GM18508 (cell line): ENCODE measurements around the gene COL6A1.

ENCODE experiments used
- ATAC-seq: cut with Tn5 transposase; IDR thresholded peaks from one replicate; pipeline ENCODE4 v1.9.1; 2021; ENCODE audit warnings: moderate number of reproducible peaks; ENCODE audit not compliant: insufficient read depth, unreplicated experiment

Gene COL6A1

GRCh38 chr21:45981151-45982091, at the start of gene COL6A1:
TSS of gene COL6A1 (plus strand) at chr21:45981770. CDS start at chr21:45981851, 81 bp downstream.
- ATAC-seq: no peak

- ATAC-seq: no peak
Observed at GRCh38 chr21:45932922-45933502, 48.6 kb upstream of the COL6A1 start.

GRCh38 chr21:45934085-45934484, 47.5 kb upstream of the COL6A1 start:
- ATAC-seq: no peak

- no peak for ATAC-seq
Observed at GRCh38 chr21:45934554-45934953, 47.0 kb upstream of the COL6A1 start.

GRCh38 chr21:45935628-45936027, 45.9 kb upstream of the COL6A1 start:
- ATAC-seq: no peak

GRCh38 chr21:45937721-45938452, 43.7 kb upstream of the COL6A1 start:
- no peak for ATAC-seq

GRCh38 chr21:45938453-45938755, 43.2 kb upstream of the COL6A1 start:
- ATAC-seq: no peak

GRCh38 chr21:45938811-45939520, 42.6 kb upstream of the COL6A1 start:
- no peak for ATAC-seq

GRCh38 chr21:45939521-45940045, 42.0 kb upstream of the COL6A1 start:
- ATAC-seq: no peak

GRCh38 chr21:45940091-45940490, 41.5 kb upstream of the COL6A1 start:
- no peak for ATAC-seq

GRCh38 chr21:45940621-45941337, 40.8 kb upstream of the COL6A1 start:
- no peak for ATAC-seq

- no peak for ATAC-seq
Observed at GRCh38 chr21:45941338-45941710, 40.2 kb upstream of the COL6A1 start.

GRCh38 chr21:45941717-45942546, 39.6 kb upstream of the COL6A1 start:
- ATAC-seq: no peak

- ATAC-seq: no peak
Observed at GRCh38 chr21:45942755-45943629, 38.6 kb upstream of the COL6A1 start.

- ATAC-seq: no peak
Observed at GRCh38 chr21:45943630-45944540, 37.7 kb upstream of the COL6A1 start.

- ATAC-seq: no peak
Observed at GRCh38 chr21:45944601-45945000, 37.0 kb upstream of the COL6A1 start.
